SKM-1 treated with dmso at 0.1 percent for 144 hours (cell line): ENCODE data around the gene GSTA1.
"Not testable (repeated sequence)": the region's sequence is repeated elsewhere in the genome, so short reads cannot be mapped to it uniquely, and the experiment has no call there.

ENCODE experiments used
- DNase-seq: peaks from one replicate; lab custom pipeline; 2025; ENCODE audit not compliant: unreplicated experiment; lab: John Stamatoyannopoulos, UW

Gene GSTA1

DNA sequence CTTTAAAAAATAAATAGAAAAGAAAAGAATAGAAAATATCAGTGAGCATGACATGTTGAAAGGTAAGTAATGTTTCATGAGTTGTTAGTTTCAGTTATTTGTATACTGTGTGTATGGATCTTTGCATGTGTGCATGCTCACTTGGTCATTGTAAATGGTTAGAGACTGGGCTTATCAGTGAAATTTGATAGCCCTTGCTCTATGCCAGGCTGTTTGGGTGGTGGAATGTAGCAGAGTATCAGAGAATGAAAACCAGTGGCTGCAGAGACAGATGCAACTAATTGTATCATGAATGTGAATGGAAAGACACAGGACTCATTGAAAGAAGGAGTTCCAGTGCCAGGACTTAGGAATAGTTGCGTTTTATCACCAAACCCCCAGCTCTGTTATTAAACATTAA, 44.5 kb downstream of the GSTA1 start:
- DNase-seq = no peak

DNA sequence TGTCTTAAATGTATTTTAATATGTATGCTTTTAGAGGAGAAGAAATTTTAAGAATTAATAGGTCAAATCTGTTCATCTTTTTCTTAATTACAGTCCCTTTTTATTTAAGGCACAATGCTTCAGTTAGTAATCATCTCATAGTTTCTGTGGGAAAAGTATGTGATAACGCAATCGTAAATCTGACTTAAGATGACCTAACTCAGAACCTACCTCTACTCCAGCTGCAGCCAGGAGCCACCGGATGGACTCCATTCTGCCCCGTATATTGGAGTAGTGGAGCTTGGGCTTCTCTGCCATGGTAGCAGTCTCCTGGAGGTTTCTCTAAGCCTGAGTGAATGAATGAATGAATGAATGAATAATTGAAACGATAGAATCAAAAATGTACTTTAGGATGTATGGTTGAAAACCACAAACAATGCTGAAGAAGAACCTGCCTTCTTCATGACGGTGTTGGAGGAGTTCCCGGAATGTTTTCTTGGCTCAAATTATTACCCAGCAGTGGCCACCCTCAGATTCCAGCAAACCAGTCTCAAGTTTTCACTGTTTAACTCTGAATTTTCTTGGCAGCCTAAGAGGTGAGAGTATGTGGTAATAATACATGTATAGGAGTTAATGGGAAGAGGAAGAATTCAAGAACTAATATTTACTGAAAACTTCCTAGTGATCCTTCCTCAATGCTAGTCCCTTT, 45.8 kb downstream of the GSTA1 start:
- DNase-seq = not testable (repeated sequence)

DNA sequence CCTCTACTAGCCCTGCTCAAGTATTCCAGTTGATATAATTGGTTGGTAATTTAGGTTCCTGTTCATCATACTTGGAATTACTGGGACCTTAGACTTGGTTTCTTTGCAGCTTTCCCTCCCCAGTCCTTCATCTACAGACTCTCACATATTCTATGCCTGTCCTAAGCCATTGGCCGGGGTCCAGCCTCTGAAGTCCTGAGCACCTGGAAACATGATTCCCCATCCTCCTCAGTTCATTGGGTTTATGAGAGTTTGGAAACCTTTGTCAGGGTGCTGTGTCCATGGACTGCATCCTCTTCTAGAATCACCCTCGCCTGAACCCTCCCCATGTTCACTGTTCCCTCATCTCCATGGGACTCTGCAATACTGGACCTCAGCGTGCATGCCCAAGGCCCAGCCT, 49.2 kb downstream of the GSTA1 start:
- no peak for DNase-seq

GRCh38 chr6:52753137-52753536, 50.5 kb downstream of the GSTA1 start:
- not testable (repeated sequence) for DNase-seq

DNA sequence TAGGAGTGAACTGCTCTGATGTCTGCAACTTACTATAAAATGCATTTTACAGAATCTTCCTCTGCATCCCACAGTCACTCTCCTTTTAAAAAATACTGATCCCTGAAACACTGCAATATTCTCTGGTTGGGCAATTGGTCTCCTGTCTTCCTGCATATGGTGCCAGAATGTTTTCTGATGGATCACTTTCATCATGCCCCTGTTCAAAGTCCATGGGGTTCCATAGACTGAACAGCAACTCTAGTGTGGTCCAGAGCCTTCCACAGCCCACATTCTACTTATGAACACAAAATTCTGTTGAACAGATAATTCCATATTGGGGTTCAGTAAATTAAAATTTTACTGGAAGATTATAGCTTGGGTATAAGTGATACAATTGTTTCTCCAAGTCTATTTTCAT, 51.3 kb downstream of the GSTA1 start:
- no peak for DNase-seq

- no peak for DNase-seq
Measured at GRCh38 chr6:52749556-52750152, 54.0 kb downstream of the GSTA1 start.

GRCh38 chr6:52747301-52747700, 56.3 kb downstream of the GSTA1 start:
- DNase-seq = not testable (repeated sequence)

DNA sequence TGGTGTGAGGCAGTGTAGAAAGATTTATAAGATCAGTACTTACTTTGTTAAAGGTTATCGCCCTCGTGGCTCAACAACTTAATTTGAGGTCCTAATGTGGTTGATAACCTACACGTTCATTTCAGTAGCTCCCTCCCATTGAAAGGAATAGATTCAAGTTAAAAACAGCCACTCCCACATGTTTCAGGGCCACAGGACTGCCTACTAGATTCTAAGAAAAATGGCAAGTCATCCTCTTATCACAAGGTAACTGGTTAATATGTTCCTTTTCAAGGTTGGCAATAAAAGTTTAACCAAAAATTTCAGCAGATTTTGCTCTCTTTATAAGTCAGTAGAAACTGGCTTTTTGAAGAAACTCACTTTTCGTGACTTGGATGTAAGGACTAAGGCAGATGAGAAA, 57.4 kb downstream of the GSTA1 start:
- DNase-seq = no peak

DNA sequence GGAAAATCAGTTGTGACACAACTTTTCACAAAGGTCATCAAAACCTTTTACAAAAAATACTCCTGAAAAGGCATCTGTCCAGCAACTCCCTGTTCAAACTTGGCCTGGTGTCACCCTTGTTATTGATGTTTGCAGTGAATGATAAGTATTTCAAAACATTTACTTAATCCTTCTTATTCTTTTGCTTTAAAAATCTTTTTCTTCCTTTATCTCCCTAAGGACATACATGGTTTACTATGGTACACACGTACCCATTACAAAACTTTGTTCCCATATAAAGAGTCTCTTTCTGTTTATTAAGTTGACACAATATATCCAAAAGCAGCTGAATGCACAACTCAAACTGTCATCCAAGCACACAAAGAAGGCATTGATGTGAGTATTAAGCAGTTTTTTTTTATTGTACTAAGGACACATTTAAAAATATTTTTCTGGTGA, 57.8 kb downstream of the GSTA1 start:
- DNase-seq = no peak

DNA sequence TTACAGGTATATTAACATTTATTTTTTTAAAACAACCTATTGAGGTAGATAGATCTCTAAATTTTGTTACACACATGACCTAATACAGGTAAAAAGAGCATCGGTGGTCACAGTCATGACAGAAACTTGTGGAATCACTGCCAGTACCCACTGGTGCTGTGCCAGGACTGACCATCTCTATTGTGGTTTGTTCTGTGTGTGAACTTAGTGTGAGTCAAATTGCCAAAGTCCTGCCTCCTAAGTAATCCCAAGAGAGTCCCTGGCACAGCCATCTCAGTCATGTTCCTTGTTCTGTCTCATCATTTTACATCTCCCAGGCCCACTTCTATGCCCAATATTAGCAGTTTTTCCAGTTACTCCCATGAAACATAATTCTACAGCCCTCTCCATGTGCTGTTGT, 61.7 kb downstream of the GSTA1 start:
- DNase-seq = no peak
